ENCODE data around the gene TXNL4A. TPM values are rescaled to one million over a fixed set of nuclear protein-coding genes. Genes with fewer than 3 reads are reported as not detected.

TXNL4A gene
- total and polyA plus RNA-seq, 4 donors = 18.0 to 86.2 (median 32.8) TPM

GRCh38 chr18:79944126-79944731 is 44.1 kb downstream of the TXNL4A start:
- Histone ChIP-seq H3K4me1 (ENCODE audit: control insufficient read depth in 4 of 4, insufficient read depth in 4 of 4, low read length in 3 of 4) (peaks cover 51 to 98% (median 94%) of the 10 kb centered on the region in 4 donors), H3K27ac (ENCODE audit: low read depth in 1 of 2, low read length in 2 of 2) (peak overlapping the region in 1 of 2 donors; percentile 42), H3K4me3 (ENCODE audit: low read depth in 1 of 3, low read length in 3 of 3) (no peak overlapping the region), H3K9ac (ENCODE audit: low read depth in 1 of 2, low read length in 2 of 2) (no peak overlapping the region), H3K27me3 (ENCODE audit: control insufficient read depth in 4 of 4, insufficient read depth in 4 of 4, low read length in 3 of 4) (no peaks in the 10 kb centered on the region), H3K9me3 (ENCODE audit: control insufficient read depth in 4 of 4, low read length in 3 of 4) (no peaks in the 10 kb centered on the region), H3K36me3 (ENCODE audit: control insufficient read depth in 4 of 4, insufficient read depth in 3 of 4, low read depth in 1 of 4, low read length in 3 of 4) (peaks cover 3 to 14% (median 8%) of the 10 kb centered on the region in 4 donors)
- TF ChIP-seq FOXA2 (IDR thresholded peaks at IDR 0.05) = no peak
- no peak for TF ChIP-seq CTCF (IDR thresholded peaks at IDR 0.05; ENCODE audit: low read depth, low read length, missing input control)
- TF ChIP-seq ATF3 (IDR thresholded peaks at IDR 0.05) = no peak
- TF ChIP-seq RAD21 (IDR thresholded peaks at IDR 0.05) = no peak
- 44% methylated on average over 11 of the region's 11 CpGs for WGBS
- DNase-seq (ENCODE audit: low spot score) = peak; percentile 33

- DNase-seq (ENCODE audit: low spot score) = peak; percentile 33
- 87% methylated on average over 20 of the region's 20 CpGs for WGBS
- H3K27ac ChIP-seq (ENCODE audit: low read depth in 1 of 2, low read length in 2 of 2) = peak overlapping the region in 1 of 2 donors; percentile 42
- H3K36me3 ChIP-seq (ENCODE audit: control insufficient read depth in 4 of 4, insufficient read depth in 3 of 4, low read depth in 1 of 4, low read length in 3 of 4) = peaks cover 3 to 14% (median 10%) of the 10 kb centered on the region in 4 donors
- H3K9ac ChIP-seq (ENCODE audit: low read depth in 1 of 2, low read length in 2 of 2) = no peak overlapping the region
- no peak overlapping the region for H3K4me3 ChIP-seq (ENCODE audit: low read depth in 1 of 3, low read length in 3 of 3)
- peaks cover 50 to 98% (median 93%) of the 10 kb centered on the region in 4 donors for H3K4me1 ChIP-seq (ENCODE audit: control insufficient read depth in 4 of 4, insufficient read depth in 4 of 4, low read length in 3 of 4)
- no peaks in the 10 kb centered on the region for H3K9me3 ChIP-seq (ENCODE audit: control insufficient read depth in 4 of 4, low read length in 3 of 4)
- no peaks in the 10 kb centered on the region for H3K27me3 ChIP-seq (ENCODE audit: control insufficient read depth in 4 of 4, insufficient read depth in 4 of 4, low read length in 3 of 4)
- TF ChIP-seq TAF1 (conservative IDR thresholded peaks at IDR 0.05) = no peak
- no peak for TF ChIP-seq HNF4A (conservative IDR thresholded peaks at IDR 0.05)
- no peak for TF ChIP-seq RXRA (IDR thresholded peaks at IDR 0.05)
- no peak for TF ChIP-seq ZBTB33 (IDR thresholded peaks at IDR 0.05)
- no peak for TF ChIP-seq MAX (IDR thresholded peaks at IDR 0.05)
- TF ChIP-seq YY1 (IDR thresholded peaks at IDR 0.05) = no peak
- TF ChIP-seq REST (IDR thresholded peaks at IDR 0.05) = no peak
- TF ChIP-seq CTCF (IDR thresholded peaks at IDR 0.05; ENCODE audit: low read depth, low read length, missing input control) = no peak
- no peak for TF ChIP-seq GABPA (IDR thresholded peaks at IDR 0.05 in 1 of 2, conservative IDR thresholded peaks at IDR 0.05 in 1 of 2)
- TF ChIP-seq FOXA1 (IDR thresholded peaks at IDR 0.05) = no peak
- TF ChIP-seq EGR1 (IDR thresholded peaks at IDR 0.05; ENCODE audit: low read depth in 2 of 2) = no peak
- TF ChIP-seq FOXA2 (IDR thresholded peaks at IDR 0.05) = no peak
- TF ChIP-seq ATF3 (IDR thresholded peaks at IDR 0.05) = no peak
- no peak for TF ChIP-seq HNF4G (IDR thresholded peaks at IDR 0.05)
- no peak for TF ChIP-seq SP1 (IDR thresholded peaks at IDR 0.05)
- TF ChIP-seq JUND (IDR thresholded peaks at IDR 0.05) = no peak
- no peak for TF ChIP-seq NR2F2 (IDR thresholded peaks at IDR 0.05)
- no peak for TF ChIP-seq RAD21 (IDR thresholded peaks at IDR 0.05)
Measured at GRCh38 chr18:79943608-79944125, 44.7 kb downstream of the TXNL4A start.

All from liver (tissue), 9 donors.